ENCODE results near the gene XNDC1N. TPM values are rescaled to one million over a fixed set of nuclear protein-coding genes. Genes with fewer than 3 reads are reported as not detected.

XNDC1N gene
- 1.4 and 2.6 TPM in 2 replicates for total RNA-seq (2014; rRNA removed; shearing (Covaris generic))

GRCh38 chr11:71927820-71928736 is at the start of gene XNDC1N:
Gene XNDC1N (minus strand): TSS chr11:71928594. CDS start chr11:71923353, 5,241 bp downstream.
- DNase-seq (ENCODE audit: low spot score), result peak; percentile 87

- peak; percentile 42 for DNase-seq (ENCODE audit: low spot score)
Observed at GRCh38 chr11:71977743-71978418, 49.5 kb upstream of the XNDC1N start.

GRCh38 chr11:71977090-71977489 is 48.7 kb upstream of the XNDC1N start:
- DNase-seq (ENCODE audit: low spot score), result no peak

- DNase-seq (ENCODE audit: low spot score), result no peak
Observed at GRCh38 chr11:71976551-71976950, 48.2 kb upstream of the XNDC1N start.

GRCh38 chr11:71971680-71972079 is 43.3 kb upstream of the XNDC1N start:
- no peak for DNase-seq (ENCODE audit: low spot score)

- DNase-seq (ENCODE audit: low spot score), result no peak
Observed at GRCh38 chr11:71964641-71965040, 36.2 kb upstream of the XNDC1N start.

GRCh38 chr11:71963468-71963867 is 35.1 kb upstream of the XNDC1N start:
- no peak for DNase-seq (ENCODE audit: low spot score)

- peak; percentile 67 for DNase-seq (ENCODE audit: low spot score)
Observed at GRCh38 chr11:71962428-71963038, 34.1 kb upstream of the XNDC1N start.

- DNase-seq (ENCODE audit: low spot score), result no peak
Observed at GRCh38 chr11:71955898-71956456, 27.6 kb upstream of the XNDC1N start.

GRCh38 chr11:71951741-71952310 is 23.4 kb upstream of the XNDC1N start:
- no peak for DNase-seq (ENCODE audit: low spot score)

- DNase-seq (ENCODE audit: low spot score), result no peak
Observed at GRCh38 chr11:71949034-71949433, 20.6 kb upstream of the XNDC1N start.

- DNase-seq (ENCODE audit: low spot score), result peak; percentile 25
Observed at GRCh38 chr11:71948314-71949027, 20.1 kb upstream of the XNDC1N start.

GRCh38 chr11:71947498-71947897 is 19.1 kb upstream of the XNDC1N start:
- DNase-seq (ENCODE audit: low spot score), result no peak

GRCh38 chr11:71946144-71946571 is 17.8 kb upstream of the XNDC1N start:
- DNase-seq (ENCODE audit: low spot score), result peak; percentile 19

GRCh38 chr11:71940561-71941219 is 12.3 kb upstream of the XNDC1N start:
- no peak for DNase-seq (ENCODE audit: low spot score)

GRCh38 chr11:71937826-71938225 is 9.4 kb upstream of the XNDC1N start:
- no peak for DNase-seq (ENCODE audit: low spot score)

- DNase-seq (ENCODE audit: low spot score), result no peak
Observed at GRCh38 chr11:71936825-71937224, 8.4 kb upstream of the XNDC1N start.

- DNase-seq (ENCODE audit: low spot score), result no peak
Observed at GRCh38 chr11:71935338-71935925, 7.0 kb upstream of the XNDC1N start.

GRCh38 chr11:71934213-71934612 is 5.8 kb upstream of the XNDC1N start:
- no peak for DNase-seq (ENCODE audit: low spot score)
